ENCODE results near the gene TLL2. TPM values are rescaled to one million over a fixed set of nuclear protein-coding genes. Genes with fewer than 3 reads are reported as not detected.

Gene TLL2
- total RNA-seq, 1 experiment from 2014 or later = 9.1 TPM

GRCh38 chr10:96460316-96460715 is 53.4 kb downstream of the TLL2 start (continued):
- TF ChIP-seq NFE2L1 (CRISPR knock-in tag; IDR thresholded peaks at IDR 0.05) (no peak), ZNF423 (CRISPR knock-in tag; IDR thresholded peaks at IDR 0.05) (no peak), ZNF416 (CRISPR knock-in tag; IDR thresholded peaks at IDR 0.05) (no peak), ZNF671 (CRISPR knock-in tag; IDR thresholded peaks at IDR 0.05) (no peak), SP1 (CRISPR knock-in tag; conservative IDR thresholded peaks at IDR 0.05) (no peak)

GRCh38 chr10:96457341-96457740 is 56.4 kb downstream of the TLL2 start:
- no peak for ATAC-seq

More at GRCh38 chr10:96457341-96457740, 56.4 kb downstream of the TLL2 start:
- CTCF ChIA-PET = interaction anchor here (0.8 to 1.2 kb wide), 3 partner anchors 12 to 87 kb away, joined by 3 to 4 read pairs (median 3); no protein-coding TSS in a partner anchor
- H3K9me3 Mint-ChIP-seq = peaks cover 23% of the 10 kb centered on the region
- peaks cover 21% of the 10 kb centered on the region for H3K36me3 Mint-ChIP-seq
- DNase-seq (ENCODE audit: low spot score) = no peak
- H3K4me1 Mint-ChIP-seq = peaks cover 37% of the 10 kb centered on the region
- 0 out of 2 replicates have a peak overlapping the region, but pooled peaks have one; percentile 39 for H3K27ac Mint-ChIP-seq
- TF ChIP-seq ZNF423 (CRISPR knock-in tag; IDR thresholded peaks at IDR 0.05) = no peak
- no peak for TF ChIP-seq NFE2L1 (CRISPR knock-in tag; IDR thresholded peaks at IDR 0.05)
- no peak for TF ChIP-seq SOX15 (CRISPR knock-in tag; IDR thresholded peaks at IDR 0.05)
- TF ChIP-seq ZNF512 (CRISPR knock-in tag; IDR thresholded peaks at IDR 0.05; ENCODE audit: borderline replicate concordance) = no peak
- no peak for TF ChIP-seq MLX (CRISPR knock-in tag; IDR thresholded peaks at IDR 0.05)
- TF ChIP-seq OVOL2 (CRISPR knock-in tag; IDR thresholded peaks at IDR 0.05; ENCODE audit: borderline replicate concordance) = no peak
- TF ChIP-seq RELA (CRISPR knock-in tag; IDR thresholded peaks at IDR 0.05; ENCODE audit: borderline replicate concordance) = no peak
- no peak for TF ChIP-seq NR2C2 (CRISPR knock-in tag; IDR thresholded peaks at IDR 0.05)
- no peak for TF ChIP-seq JUN (CRISPR knock-in tag; IDR thresholded peaks at IDR 0.05)
- no peak for TF ChIP-seq ZSCAN18 (CRISPR knock-in tag; IDR thresholded peaks at IDR 0.05)
- TF ChIP-seq FOXJ3 (CRISPR knock-in tag; IDR thresholded peaks at IDR 0.05; ENCODE audit: borderline replicate concordance) = no peak
- TF ChIP-seq IRF1 (CRISPR knock-in tag; IDR thresholded peaks at IDR 0.05) = no peak
- no peak for TF ChIP-seq MYBL2 (CRISPR knock-in tag; IDR thresholded peaks at IDR 0.05)
- no peak for TF ChIP-seq ZBTB21 (CRISPR knock-in tag; IDR thresholded peaks at IDR 0.05; ENCODE audit: borderline replicate concordance)
- no peak for TF ChIP-seq ZMAT4 (CRISPR knock-in tag; IDR thresholded peaks at IDR 0.05)
- TF ChIP-seq ATF1 (CRISPR knock-in tag; IDR thresholded peaks at IDR 0.05) = no peak
- no peak for TF ChIP-seq ZNF232 (CRISPR knock-in tag; IDR thresholded peaks at IDR 0.05)
- no peak for TF ChIP-seq ATF6 (CRISPR knock-in tag; IDR thresholded peaks at IDR 0.05)
- no peak for TF ChIP-seq E2F1 (CRISPR knock-in tag; IDR thresholded peaks at IDR 0.05)
- TF ChIP-seq CTCF (IDR thresholded peaks at IDR 0.05) = no peak
- H3K27me3 Mint-ChIP-seq (ENCODE audit: low read depth) = no peaks in the 10 kb centered on the region
- H3K4me3 Mint-ChIP-seq = no peak overlapping the region
- POLR2A ChIA-PET = no interaction called here

All from WTC11 (cell line).